HepG2 (cell line): ENCODE data around the gene NPIPA3. TPM values are rescaled to one million over a fixed set of nuclear protein-coding genes. Genes with fewer than 3 reads are reported as not detected.

Experiments
- AFF4 ChIP-seq: sonication (generic); formaldehyde crosslinking; IDR thresholded peaks from 2 replicates; pipeline ENCODE4 v1.4.0; 2020; ENCODE audit warnings: missing genetic modification reagents
- ATRX ChIP-seq: sonication (generic); formaldehyde crosslinking; IDR thresholded peaks from 2 replicates; pipeline ENCODE4 v1.4.0; 2020; ENCODE audit warnings: missing genetic modification reagents, borderline replicate concordance
- E2F2 ChIP-seq: sonication (generic); formaldehyde crosslinking; IDR thresholded peaks from 2 replicates; pipeline ENCODE4 v1.4.0; 2020; ENCODE audit warnings: missing genetic modification reagents, borderline replicate concordance
- ETS1 ChIP-seq: sonication (generic); formaldehyde crosslinking; IDR thresholded peaks from 2 replicates; pipeline ENCODE4 v1.4.0; 2020; ENCODE audit warnings: missing genetic modification reagents
- GTF3A ChIP-seq: sonication (generic); formaldehyde crosslinking; conservative IDR thresholded peaks from 2 replicates; pipeline ENCODE4 v1.4.0; 2020; ENCODE audit warnings: mild to moderate bottlenecking, missing genetic modification reagents
- ISX ChIP-seq: sonication (generic); formaldehyde crosslinking; conservative IDR thresholded peaks from 2 replicates; pipeline ENCODE4 v1.5.0; 2020; ENCODE audit warnings: missing genetic modification reagents
- MXD1 ChIP-seq: sonication (generic); formaldehyde crosslinking; IDR thresholded peaks from 2 replicates; pipeline ENCODE4 v1.4.0; 2020; ENCODE audit warnings: mild to moderate bottlenecking, missing genetic modification reagents
- PATZ1 ChIP-seq: sonication (generic); formaldehyde crosslinking; IDR thresholded peaks from 2 replicates; pipeline ENCODE4 v1.4.0; 2020; ENCODE audit warnings: missing genetic modification reagents
- POLR2AphosphoS2 ChIP-seq: IDR thresholded peaks from 2 replicates; pipeline ENCODE4 v1.6.1; 2011; ENCODE audit warnings: low read depth, low read length, improper control_type of control experiment
- PREB ChIP-seq: sonication (generic); formaldehyde crosslinking; IDR thresholded peaks from 2 replicates; pipeline ENCODE4 v1.4.0; 2020; ENCODE audit warnings: missing genetic modification reagents
- SP5 ChIP-seq: IDR thresholded peaks from 2 replicates; pipeline ENCODE4 v1.6.1; 2016; ENCODE audit warnings: low read depth, borderline replicate concordance
- ZNF337 ChIP-seq: sonication (generic); formaldehyde crosslinking; IDR thresholded peaks from 2 replicates; pipeline ENCODE4 v1.5.1; 2020; ENCODE audit warnings: missing genetic modification reagents, low read depth, mild to moderate bottlenecking, borderline replicate concordance
- ZNF33B ChIP-seq: sonication (generic); formaldehyde crosslinking; IDR thresholded peaks from 2 replicates; pipeline ENCODE4 v1.5.1; 2020; ENCODE audit warnings: mild to moderate bottlenecking, missing genetic modification reagents
- ZNF629 ChIP-seq: sonication (generic); formaldehyde crosslinking; conservative IDR thresholded peaks from 2 replicates; pipeline ENCODE4 v1.5.0; 2020; ENCODE audit warnings: missing genetic modification reagents
- polyA plus RNA-seq, 8 experiments: library from polyadenylated mRNA; depleted of rRNA in 3 of 8; stranded (reverse) in 7 of 8; unstranded in 1 of 8; fragments of >200 nt; fragmentation: Illumina TruSeq in 4 of 8; extraction: Trizol in 4 of 8; gene quantifications; 2 replicates each; pipeline versions ENCODE4 v1.2.1 to v1.2.3, GENCODE V29; 2011 to 2016; ENCODE audit warnings: low read depth in 4 of 8, missing spikeins in 1 of 8, mixed read lengths in 1 of 8; ENCODE audit not compliant: insufficient read depth in 1 of 8
- total RNA-seq, 5 experiments: library from RNA; depleted of rRNA; stranded (reverse); fragments of >200 nt; fragmentation: Illumina TruSeq; extraction: Trizol; gene quantifications; 2 replicates each; pipeline ENCODE4 v1.2.3, GENCODE V29; 2016; ENCODE audit warnings: low read depth in 1 of 5

Gene NPIPA3
- total and polyA plus RNA-seq, 2 of the 13 experiments (the other 11 are each of a cell fraction or from before 2014, with no cell fraction given), result 0.71 to 1.3 TPM

GRCh38 chr16:14672403-14672971 is 30.7 kb upstream of the NPIPA3 start (continued):
- TF ChIP-seq ETS1 (CRISPR knock-in tag) (0 out of 2 replicates have a peak, but pooled peaks have one; percentile 23), ATRX (no peak), ISX (no peak), E2F2 (CRISPR knock-in tag) (no peak), ZNF337 (CRISPR knock-in tag) (no peak), MXD1 (CRISPR knock-in tag) (no peak), SP5 (CRISPR knock-in tag) (no peak), PREB (CRISPR knock-in tag) (no peak), AFF4 (CRISPR knock-in tag) (no peak), ZNF629 (peak; percentile 49), POLR2AphosphoS2 (no peak; the same call in 1 of the 2 replicates), GTF3A (no peak), ZNF33B (CRISPR knock-in tag) (no peak), PATZ1 (CRISPR knock-in tag) (no peak)
